Panc1 (cell line): ENCODE data around the gene DAB2IP. TPM values are rescaled to one million over a fixed set of nuclear protein-coding genes. Genes with fewer than 3 reads are reported as not detected.

Experiments
- ATAC-seq: fragments of 200-7000 bp; cut with Tn5 transposase; 2 replicates; pipeline ENCODE4 v1.9.1; 2020; ENCODE audit warnings: mild to moderate bottlenecking, moderate library complexity
- BruUV-seq: library from RNA; stranded (reverse); fragments of 400-500 nt; replicated peaks from 2 replicates; lab custom pipeline; 2021; lab: Mats Ljungman, UMichigan
- CTCF ChIA-PET: fragments of 300-600 bp; sonication (Branson Sonifier 250); formaldehyde crosslinking; loops from one replicate; lab custom pipeline; 2022; ENCODE audit warnings: antibody characterized with exemption; lab: Charles Lee
- POLR2A ChIA-PET: fragments of 300-600 bp; sonication (Branson Sonifier 250); formaldehyde crosslinking; loops from one replicate; lab custom pipeline; 2022; ENCODE audit warnings: antibody characterized with exemption; lab: Charles Lee
- DNase-seq: peaks from one replicate; pipeline ENCODE4 v3.0.0-alpha.2; 2010; ENCODE audit warnings: low read depth, low spot score
- H3K27ac ChIP-seq: 2 replicates; pipeline ENCODE4 v1.5.1; 2011; ENCODE audit warnings: mild to moderate bottlenecking, low read length, inconsistent platforms
- H3K27me3 ChIP-seq: fragments of 200-500 bp; sonication (Bioruptor generic); 2 replicates; pipeline ENCODE4 v1.6.0; 2014; ENCODE audit warnings: low read length, inconsistent platforms; ENCODE audit not compliant: control insufficient read depth, insufficient read depth
- H3K36me3 ChIP-seq: fragments of 200-500 bp; sonication (Bioruptor generic); 2 replicates; pipeline ENCODE4 v1.5.1; 2014; ENCODE audit warnings: inconsistent platforms, mild to moderate bottlenecking, low read length, moderate library complexity; ENCODE audit not compliant: control insufficient read depth, insufficient read depth
- H3K4me1 ChIP-seq: 2 replicates; pipeline ENCODE4 v1.5.1; 2011; ENCODE audit warnings: inconsistent platforms, mild to moderate bottlenecking, low read length, moderate library complexity; ENCODE audit not compliant: control insufficient read depth, insufficient read depth
- H3K4me3 ChIP-seq, 2 experiments: 2 replicates each; pipeline ENCODE4 v1.5.1; 2011 to 2012; ENCODE audit warnings: low read depth in 2 of 2, low read length in 2 of 2, mild to moderate bottlenecking in 2 of 2, inconsistent platforms in 1 of 2, moderate library complexity in 1 of 2
- H3K9me3 ChIP-seq: fragments of 200-500 bp; sonication (Bioruptor generic); 2 replicates; pipeline ENCODE4 v1.5.1; 2014; ENCODE audit warnings: low read depth, mild to moderate bottlenecking, inconsistent platforms, low read length, moderate library complexity; ENCODE audit not compliant: control insufficient read depth, insufficient read depth
- POLR2AphosphoS5 ChIP-seq: IDR thresholded peaks from 2 replicates; pipeline ENCODE4 v1.6.1; 2012; ENCODE audit warnings: mild to moderate bottlenecking, low read depth, low read length, moderate library complexity
- SIN3A ChIP-seq: IDR thresholded peaks from 2 replicates; pipeline ENCODE4 v1.6.1; 2012; ENCODE audit warnings: low read depth, mild to moderate bottlenecking, low read length, moderate library complexity, borderline replicate concordance; ENCODE audit not compliant: insufficient read depth
- TCF7L2 ChIP-seq: IDR thresholded peaks from 2 replicates; pipeline ENCODE4 v1.6.1; 2011; ENCODE audit warnings: mild to moderate bottlenecking, low read depth, low read length, inconsistent platforms
- in situ Hi-C: cut with HindIII; loops from 2 replicates; pipeline ENCODE4 v1.10.0; 2016; ENCODE audit warnings: low sequenced_read_pairs, low pct_unique_long_range_greater_than_20kb
- intact Hi-C: fragments of 100-400 bp; cut with micrococcal nuclease; formaldehyde crosslinking; loops from one replicate; pipeline ENCODE4 v1.10.0; 2022; ENCODE audit not compliant: unreplicated experiment
- total RNA-seq: library from RNA; stranded (reverse); gene quantifications from one replicate; pipeline ENCODE4 v1.2.1, GENCODE V29; 2021; ENCODE audit not compliant: unreplicated experiment
- TF ChIP-seq, protein P1 (sequence below): fragments of 450-650 bp; IDR thresholded peaks from 2 replicates; pipeline ENCODE4 v1.5.1; 2017; ENCODE audit warnings: mild to moderate bottlenecking
- TF ChIP-seq, protein P2 (sequence below), 2 experiments: IDR thresholded peaks; 2 replicates each; pipeline ENCODE4 v1.6.1; 2011 to 2012; ENCODE audit warnings: low read depth in 2 of 2, control low read depth in 1 of 2, low read length in 1 of 2, mild to moderate bottlenecking in 1 of 2, moderate library complexity in 1 of 2; ENCODE audit not compliant: insufficient read depth in 1 of 2

The DAB2IP gene
- total RNA-seq, 1 experiment from 2014 or later: 18.4 TPM

DNA sequence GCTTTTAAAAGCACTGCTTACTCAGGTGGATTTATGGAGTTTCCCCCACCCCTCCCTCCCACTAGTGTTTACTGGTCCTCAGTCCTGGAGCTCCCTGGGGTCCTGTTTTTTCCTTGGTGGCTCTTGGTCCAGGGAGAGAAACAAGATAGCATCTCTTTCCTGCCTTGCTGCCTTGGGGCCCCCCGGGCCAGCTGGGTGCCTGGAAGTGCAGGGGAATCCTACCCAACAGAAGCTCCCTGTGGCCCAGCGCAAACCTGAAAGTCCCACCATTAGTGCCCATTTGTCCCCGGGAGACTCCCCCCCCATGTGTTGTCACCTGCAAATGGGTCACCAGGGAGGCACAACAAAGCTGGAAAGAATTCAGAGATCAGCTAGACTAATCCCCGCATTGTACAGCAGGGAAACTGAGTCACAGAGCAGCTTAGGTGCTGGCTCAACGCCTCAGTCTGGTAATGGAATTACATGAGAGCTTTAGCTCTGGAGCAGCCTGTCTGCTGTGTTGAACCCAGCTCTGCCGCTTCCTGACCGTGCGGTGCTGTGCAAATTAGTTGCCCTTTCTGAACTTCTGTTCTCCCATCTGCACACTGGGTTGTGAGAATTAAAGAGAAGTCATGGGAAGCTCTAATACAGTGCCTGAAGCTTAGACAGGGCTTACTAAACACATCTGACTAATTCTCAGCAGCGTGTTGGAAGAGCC, 38.2 kb downstream of the DAB2IP start:
- in situ Hi-C loops (no loop called here), intact Hi-C loops (loop anchor here (5.0 to 10.0 kb wide), 2 partner anchors 45 to 303 kb away; no protein-coding TSS in a partner anchor)
- CTCF ChIA-PET: interaction anchor here (1.1 kb wide), 1 partner anchor 11 kb away, joined by 3 read pairs; no protein-coding TSS in a partner anchor
- ATAC-seq (no peak), DNase-seq (no peak)
- Histone ChIP-seq H3K27ac (no peak overlapping the region), H3K36me3 (no peaks in the 10 kb centered on the region), H3K27me3 (no peaks in the 10 kb centered on the region), H3K9me3 (no peaks in the 10 kb centered on the region), H3K4me1 (no peaks in the 10 kb centered on the region), H3K4me3 (no peak overlapping the region)
- BruUV-seq: no TSS peak
- POLR2A ChIA-PET: interaction anchor here (0.6 kb wide), 1 partner anchor 323 kb away, joined by 3 read pairs; no protein-coding TSS in a partner anchor
- TF ChIP-seq, protein P1, sequence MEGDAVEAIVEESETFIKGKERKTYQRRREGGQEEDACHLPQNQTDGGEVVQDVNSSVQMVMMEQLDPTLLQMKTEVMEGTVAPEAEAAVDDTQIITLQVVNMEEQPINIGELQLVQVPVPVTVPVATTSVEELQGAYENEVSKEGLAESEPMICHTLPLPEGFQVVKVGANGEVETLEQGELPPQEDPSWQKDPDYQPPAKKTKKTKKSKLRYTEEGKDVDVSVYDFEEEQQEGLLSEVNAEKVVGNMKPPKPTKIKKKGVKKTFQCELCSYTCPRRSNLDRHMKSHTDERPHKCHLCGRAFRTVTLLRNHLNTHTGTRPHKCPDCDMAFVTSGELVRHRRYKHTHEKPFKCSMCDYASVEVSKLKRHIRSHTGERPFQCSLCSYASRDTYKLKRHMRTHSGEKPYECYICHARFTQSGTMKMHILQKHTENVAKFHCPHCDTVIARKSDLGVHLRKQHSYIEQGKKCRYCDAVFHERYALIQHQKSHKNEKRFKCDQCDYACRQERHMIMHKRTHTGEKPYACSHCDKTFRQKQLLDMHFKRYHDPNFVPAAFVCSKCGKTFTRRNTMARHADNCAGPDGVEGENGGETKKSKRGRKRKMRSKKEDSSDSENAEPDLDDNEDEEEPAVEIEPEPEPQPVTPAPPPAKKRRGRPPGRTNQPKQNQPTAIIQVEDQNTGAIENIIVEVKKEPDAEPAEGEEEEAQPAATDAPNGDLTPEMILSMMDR: no peak
- TF ChIP-seq, protein P2, sequence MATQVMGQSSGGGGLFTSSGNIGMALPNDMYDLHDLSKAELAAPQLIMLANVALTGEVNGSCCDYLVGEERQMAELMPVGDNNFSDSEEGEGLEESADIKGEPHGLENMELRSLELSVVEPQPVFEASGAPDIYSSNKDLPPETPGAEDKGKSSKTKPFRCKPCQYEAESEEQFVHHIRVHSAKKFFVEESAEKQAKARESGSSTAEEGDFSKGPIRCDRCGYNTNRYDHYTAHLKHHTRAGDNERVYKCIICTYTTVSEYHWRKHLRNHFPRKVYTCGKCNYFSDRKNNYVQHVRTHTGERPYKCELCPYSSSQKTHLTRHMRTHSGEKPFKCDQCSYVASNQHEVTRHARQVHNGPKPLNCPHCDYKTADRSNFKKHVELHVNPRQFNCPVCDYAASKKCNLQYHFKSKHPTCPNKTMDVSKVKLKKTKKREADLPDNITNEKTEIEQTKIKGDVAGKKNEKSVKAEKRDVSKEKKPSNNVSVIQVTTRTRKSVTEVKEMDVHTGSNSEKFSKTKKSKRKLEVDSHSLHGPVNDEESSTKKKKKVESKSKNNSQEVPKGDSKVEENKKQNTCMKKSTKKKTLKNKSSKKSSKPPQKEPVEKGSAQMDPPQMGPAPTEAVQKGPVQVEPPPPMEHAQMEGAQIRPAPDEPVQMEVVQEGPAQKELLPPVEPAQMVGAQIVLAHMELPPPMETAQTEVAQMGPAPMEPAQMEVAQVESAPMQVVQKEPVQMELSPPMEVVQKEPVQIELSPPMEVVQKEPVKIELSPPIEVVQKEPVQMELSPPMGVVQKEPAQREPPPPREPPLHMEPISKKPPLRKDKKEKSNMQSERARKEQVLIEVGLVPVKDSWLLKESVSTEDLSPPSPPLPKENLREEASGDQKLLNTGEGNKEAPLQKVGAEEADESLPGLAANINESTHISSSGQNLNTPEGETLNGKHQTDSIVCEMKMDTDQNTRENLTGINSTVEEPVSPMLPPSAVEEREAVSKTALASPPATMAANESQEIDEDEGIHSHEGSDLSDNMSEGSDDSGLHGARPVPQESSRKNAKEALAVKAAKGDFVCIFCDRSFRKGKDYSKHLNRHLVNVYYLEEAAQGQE (IDR thresholded peaks at IDR 0.05; ENCODE audit: insufficient read depth in 1 of 2, low read depth in 2 of 2, low read length in 1 of 2): no peak
- TF ChIP-seq TCF7L2 (no peak), POLR2AphosphoS5 (no peak), SIN3A (no peak)

DNA sequence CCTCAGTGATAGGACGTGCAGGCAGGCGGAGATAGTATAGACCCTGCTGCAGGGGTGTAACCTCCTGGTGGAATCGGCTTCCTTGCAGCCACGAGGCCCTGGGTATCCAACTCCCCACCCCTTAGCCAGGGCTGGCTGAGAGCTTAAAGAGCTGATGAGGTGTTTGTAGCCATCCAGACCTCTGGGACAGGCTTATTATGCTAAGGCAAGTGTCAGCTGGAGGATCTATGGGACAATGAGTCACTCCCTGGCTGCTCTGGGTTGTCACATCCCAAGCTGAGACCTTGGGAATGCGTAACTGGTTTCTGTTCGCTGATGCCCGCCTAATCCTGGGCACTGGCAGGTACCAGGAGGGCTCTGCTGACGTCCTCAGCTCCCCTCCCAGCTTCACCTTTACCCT, 38.9 kb downstream of the DAB2IP start:
- DNase-seq (no peak), ATAC-seq (no peak)
- TF ChIP-seq SIN3A (no peak), POLR2AphosphoS5 (no peak), TCF7L2 (no peak)
- TF ChIP-seq, protein P2 (IDR thresholded peaks at IDR 0.05; ENCODE audit: insufficient read depth in 1 of 2, low read depth in 2 of 2, low read length in 1 of 2): no peak
- TF ChIP-seq, protein P1: no peak
- Histone ChIP-seq H3K4me1 (no peaks in the 10 kb centered on the region), H3K36me3 (no peaks in the 10 kb centered on the region), H3K27ac (no peak overlapping the region), H3K27me3 (no peaks in the 10 kb centered on the region), H3K4me3 (no peak overlapping the region), H3K9me3 (no peaks in the 10 kb centered on the region)
- ChIA-PET CTCF (interaction anchor here (1.1 kb wide), 1 partner anchor 10 kb away, joined by 3 read pairs; no protein-coding TSS in a partner anchor), POLR2A (interaction anchor here (0.6 kb wide), 1 partner anchor 322 kb away, joined by 3 read pairs; no protein-coding TSS in a partner anchor)
- no TSS peak for BruUV-seq
- intact Hi-C loops: loop anchor here (10.0 kb wide), 1 partner anchor 46 kb away; no protein-coding TSS in a partner anchor
- in situ Hi-C loops: no loop called here
